Measurements from ENCODE around the gene TC2N. TPM values are rescaled to one million over a fixed set of nuclear protein-coding genes. Genes with fewer than 3 reads are reported as not detected.

TC2N gene
- total RNA-seq, 1 experiment from 2014 or later, result 16.4 TPM

DNA sequence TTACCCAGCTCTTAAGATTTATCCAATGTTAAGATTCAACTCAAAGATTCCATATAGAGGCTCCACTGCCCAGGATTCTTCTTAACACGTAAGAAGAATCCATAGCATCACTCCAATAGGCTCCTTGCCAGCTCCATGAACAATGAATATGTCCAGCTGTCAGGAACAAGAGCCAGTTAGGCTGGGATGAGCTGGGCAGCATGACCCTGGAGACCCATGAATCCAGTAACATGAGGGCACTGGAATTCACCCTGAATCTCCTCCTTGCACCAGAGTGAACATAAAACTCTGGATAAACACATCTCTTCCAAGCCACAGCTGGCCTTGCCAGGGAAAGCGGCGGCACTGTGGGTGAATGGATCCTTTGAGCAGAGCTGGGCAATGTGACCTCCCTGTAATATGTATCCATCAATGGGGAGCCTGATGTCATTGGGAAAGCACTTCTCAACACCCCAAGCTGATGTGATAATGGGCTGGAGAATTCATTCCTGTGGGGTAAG lies 24.4 kb upstream of the TC2N start:
- Histone ChIP-seq H3K4me1 (ENCODE audit: insufficient read depth, low read length) (no peaks in the 10 kb centered on the region), H3K4me2 (ENCODE audit: insufficient read depth, insufficient read length, low read length) (no peak overlapping the region), H3K9ac (ENCODE audit: extremely low read depth, insufficient read length, low read length) (no peak overlapping the region), H4K91ac (ENCODE audit: insufficient read length, low read depth, low read length) (no peak overlapping the region), H2BK5ac (ENCODE audit: insufficient read length, low read length) (no peak overlapping the region), H4K5ac (ENCODE audit: insufficient read length, low read depth, low read length) (no peak overlapping the region), H2AFZ (ENCODE audit: low read length) (no peak overlapping the region), H3K9me3 (ENCODE audit: control insufficient read depth, low read depth, low read length) (no peaks in the 10 kb centered on the region), H2AK5ac (ENCODE audit: insufficient read length, low read length) (no peak overlapping the region), H3K23ac (ENCODE audit: insufficient read length, low read depth, low read length) (no peak overlapping the region), H2BK15ac (ENCODE audit: low read depth, low read length) (no peak overlapping the region), H3K27me3 (ENCODE audit: insufficient read depth, low read length) (no peaks in the 10 kb centered on the region), H3K27ac (ENCODE audit: insufficient read length, low read depth, low read length) (no peak overlapping the region), H3K79me2 (ENCODE audit: insufficient read depth, low read length) (no peaks in the 10 kb centered on the region), H3K4ac (ENCODE audit: low read depth, low read length) (no peak overlapping the region), H2BK12ac (ENCODE audit: insufficient read length, low read depth, low read length) (no peak overlapping the region), H2BK20ac (ENCODE audit: low read depth, low read length, poor library complexity, severe bottlenecking) (no peak overlapping the region), H2BK120ac (ENCODE audit: low read depth, low read length, poor library complexity, severe bottlenecking) (no peak overlapping the region), H3K14ac (ENCODE audit: insufficient read depth, low read length) (no peak overlapping the region), H4K8ac (replicated peaks; ENCODE audit: insufficient read length, low read depth, low read length) (no peak overlapping the region), H3T11ph (ENCODE audit: low read length) (no peak overlapping the region), H3K79me1 (ENCODE audit: insufficient read depth, low read depth, low read length, poor library complexity, severe bottlenecking) (no peaks in the 10 kb centered on the region), H3K18ac (ENCODE audit: insufficient read length, low read depth, low read length) (no peak overlapping the region), H3K56ac (ENCODE audit: insufficient read length, low read depth, low read length) (no peak overlapping the region), H3K23me2 (ENCODE audit: insufficient read length, low read depth, low read length, poor library complexity, severe bottlenecking) (no peaks in the 10 kb centered on the region), H4K20me1 (ENCODE audit: control insufficient read depth, insufficient read depth, insufficient read length) (no peaks in the 10 kb centered on the region)
- WGBS (ENCODE audit: extremely low coverage, insufficient read length, low lambda C conversion rate), result no CpG with 5 or more reads among the region's 3 CpGs
- H3K9me3 Mint-ChIP-seq, result no peaks in the 10 kb centered on the region
- TF ChIP-seq, protein P1, sequence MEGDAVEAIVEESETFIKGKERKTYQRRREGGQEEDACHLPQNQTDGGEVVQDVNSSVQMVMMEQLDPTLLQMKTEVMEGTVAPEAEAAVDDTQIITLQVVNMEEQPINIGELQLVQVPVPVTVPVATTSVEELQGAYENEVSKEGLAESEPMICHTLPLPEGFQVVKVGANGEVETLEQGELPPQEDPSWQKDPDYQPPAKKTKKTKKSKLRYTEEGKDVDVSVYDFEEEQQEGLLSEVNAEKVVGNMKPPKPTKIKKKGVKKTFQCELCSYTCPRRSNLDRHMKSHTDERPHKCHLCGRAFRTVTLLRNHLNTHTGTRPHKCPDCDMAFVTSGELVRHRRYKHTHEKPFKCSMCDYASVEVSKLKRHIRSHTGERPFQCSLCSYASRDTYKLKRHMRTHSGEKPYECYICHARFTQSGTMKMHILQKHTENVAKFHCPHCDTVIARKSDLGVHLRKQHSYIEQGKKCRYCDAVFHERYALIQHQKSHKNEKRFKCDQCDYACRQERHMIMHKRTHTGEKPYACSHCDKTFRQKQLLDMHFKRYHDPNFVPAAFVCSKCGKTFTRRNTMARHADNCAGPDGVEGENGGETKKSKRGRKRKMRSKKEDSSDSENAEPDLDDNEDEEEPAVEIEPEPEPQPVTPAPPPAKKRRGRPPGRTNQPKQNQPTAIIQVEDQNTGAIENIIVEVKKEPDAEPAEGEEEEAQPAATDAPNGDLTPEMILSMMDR (conservative IDR thresholded peaks at IDR 0.05), result no peak
- no peak overlapping the region for H3K4me3 Mint-ChIP-seq
- 0 out of 2 replicates have a peak, but pooled peaks cover 2% of the 10 kb centered on the region for H3K27me3 Mint-ChIP-seq (ENCODE audit: low read depth)
- H3K4me1 Mint-ChIP-seq, result peaks cover 0 to 3% of the 10 kb centered on the region in 2 experiments; a peak in 2 of 4 replicates
- no peak overlapping the region for H3K27ac Mint-ChIP-seq
- no peaks in the 10 kb centered on the region for H3K36me3 Mint-ChIP-seq (ENCODE audit: insufficient read depth in 1 of 3, low read depth in 3 of 3)
- DNase-seq, result no peak
